ENCODE results near the gene SLC30A4.

The SLC30A4 gene

DNA sequence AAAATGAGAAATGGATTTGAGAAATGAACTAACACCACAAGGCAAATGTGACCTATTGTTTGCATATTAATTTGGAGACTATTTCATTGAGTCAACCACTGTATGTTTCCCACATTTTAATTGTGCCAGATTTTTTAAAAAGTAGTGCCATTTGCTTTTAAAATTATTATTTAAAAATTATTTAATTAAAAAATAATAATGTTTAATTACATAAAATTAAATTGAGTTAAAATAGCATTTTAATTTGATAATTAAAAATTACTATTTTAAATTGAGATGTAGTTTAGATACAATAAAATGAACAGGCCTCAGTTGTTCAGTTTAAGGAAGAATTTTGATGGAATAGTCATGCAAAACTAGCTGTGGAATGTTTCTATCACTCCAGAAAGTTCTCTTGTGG lies 81.5 kb downstream of the SLC30A4 start:
- ChIA-PET POLR2A (ENCODE audit: low non-redundant PET) (no interaction called here), CTCF (no interaction called here)
- H3K27ac ChIP-seq, result no peak overlapping the region
- TF ChIP-seq, protein P1, sequence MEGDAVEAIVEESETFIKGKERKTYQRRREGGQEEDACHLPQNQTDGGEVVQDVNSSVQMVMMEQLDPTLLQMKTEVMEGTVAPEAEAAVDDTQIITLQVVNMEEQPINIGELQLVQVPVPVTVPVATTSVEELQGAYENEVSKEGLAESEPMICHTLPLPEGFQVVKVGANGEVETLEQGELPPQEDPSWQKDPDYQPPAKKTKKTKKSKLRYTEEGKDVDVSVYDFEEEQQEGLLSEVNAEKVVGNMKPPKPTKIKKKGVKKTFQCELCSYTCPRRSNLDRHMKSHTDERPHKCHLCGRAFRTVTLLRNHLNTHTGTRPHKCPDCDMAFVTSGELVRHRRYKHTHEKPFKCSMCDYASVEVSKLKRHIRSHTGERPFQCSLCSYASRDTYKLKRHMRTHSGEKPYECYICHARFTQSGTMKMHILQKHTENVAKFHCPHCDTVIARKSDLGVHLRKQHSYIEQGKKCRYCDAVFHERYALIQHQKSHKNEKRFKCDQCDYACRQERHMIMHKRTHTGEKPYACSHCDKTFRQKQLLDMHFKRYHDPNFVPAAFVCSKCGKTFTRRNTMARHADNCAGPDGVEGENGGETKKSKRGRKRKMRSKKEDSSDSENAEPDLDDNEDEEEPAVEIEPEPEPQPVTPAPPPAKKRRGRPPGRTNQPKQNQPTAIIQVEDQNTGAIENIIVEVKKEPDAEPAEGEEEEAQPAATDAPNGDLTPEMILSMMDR (conservative IDR thresholded peaks at IDR 0.05; ENCODE audit: low read depth), result no peak
- no peak for DNase-seq (ENCODE audit: low spot score)

DNA sequence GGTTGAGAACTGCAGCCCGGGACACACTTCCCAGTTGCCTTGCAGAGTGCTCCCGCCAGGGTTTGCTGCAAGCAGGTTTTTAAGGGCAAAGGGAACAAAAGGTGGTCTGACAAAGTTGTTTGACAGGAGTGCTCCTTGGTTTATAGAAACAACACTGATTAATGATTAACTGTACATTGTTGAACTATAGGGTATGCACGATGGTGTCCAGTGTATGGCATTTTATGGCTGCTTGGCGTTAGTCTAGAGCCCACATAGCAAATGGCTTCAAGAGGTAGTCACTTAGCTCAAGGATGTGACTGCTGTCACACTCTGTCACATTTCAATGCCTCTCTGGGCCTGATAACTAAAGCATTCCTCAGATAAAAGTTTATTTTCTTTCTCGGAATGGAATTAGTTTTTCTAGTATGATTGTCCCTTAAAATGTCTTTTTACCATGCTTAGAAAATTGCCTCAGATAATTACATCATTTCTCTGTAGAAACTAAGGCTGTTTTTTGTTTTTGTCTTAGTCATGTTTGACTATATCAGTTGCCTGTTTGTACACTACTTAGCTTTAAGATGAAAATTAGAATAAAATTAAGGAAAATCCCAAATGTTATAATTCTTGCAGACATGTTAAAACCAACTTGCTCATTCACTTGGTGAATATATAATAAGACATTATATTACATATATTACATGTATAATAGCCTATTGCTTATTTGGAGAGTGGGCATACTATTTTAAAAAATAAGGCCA lies 82.9 kb downstream of the SLC30A4 start:
- no peak for DNase-seq (ENCODE audit: low spot score)
- no peak overlapping the region for H3K27ac ChIP-seq
- TF ChIP-seq, protein P1 (conservative IDR thresholded peaks at IDR 0.05; ENCODE audit: low read depth), result no peak
- ChIA-PET POLR2A (ENCODE audit: low non-redundant PET) (no interaction called here), CTCF (interaction anchor here (1.1 to 3.8 kb wide), 2 partner anchors 9 to 18 kb away, joined by 4 to 19 read pairs; no protein-coding TSS in a partner anchor)

DNA sequence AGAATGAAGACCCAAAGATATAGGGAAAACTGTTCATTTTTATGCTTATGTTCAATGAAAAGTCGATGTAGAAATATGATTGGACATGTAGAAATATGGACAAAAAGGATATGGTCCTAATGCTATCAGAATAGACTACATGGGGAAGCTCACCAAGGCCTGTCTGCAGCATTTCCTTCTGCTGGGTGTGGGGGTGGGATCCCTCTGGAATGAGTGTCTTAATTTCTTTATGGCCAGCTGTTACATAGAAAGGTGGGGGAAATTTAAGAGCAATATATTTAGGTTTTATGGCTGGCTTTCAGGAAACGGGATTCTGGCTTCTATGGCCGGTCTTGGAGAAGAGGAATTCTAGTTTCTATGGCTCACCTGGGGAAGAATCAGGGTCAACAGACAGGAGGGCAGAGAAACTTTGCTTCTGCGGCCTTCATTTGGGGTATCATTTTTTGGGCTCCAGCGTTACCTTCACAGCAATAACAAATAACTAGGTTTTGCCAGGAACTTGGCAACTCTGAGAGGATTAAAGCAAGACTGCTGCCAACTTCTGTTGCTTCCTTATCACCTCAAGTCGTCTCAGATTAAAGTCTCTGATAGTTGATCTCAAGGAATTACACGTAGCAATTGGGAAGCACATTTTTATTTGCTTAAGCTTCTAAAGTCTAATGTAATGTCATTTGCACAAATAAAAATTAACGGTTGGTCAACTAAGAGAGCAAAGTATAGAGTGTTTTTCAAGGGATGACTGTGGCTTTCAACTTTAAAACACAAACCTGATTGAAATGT lies 87.2 kb downstream of the SLC30A4 start:
- DNase-seq (ENCODE audit: low spot score), result no peak
- TF ChIP-seq, protein P1 (conservative IDR thresholded peaks at IDR 0.05; ENCODE audit: low read depth), result no peak
- CTCF ChIA-PET, result interaction anchor here (0.6 kb wide), 1 partner anchor 176 kb away, joined by 3 read pairs; no protein-coding TSS in a partner anchor
- POLR2A ChIA-PET (ENCODE audit: low non-redundant PET), result no interaction called here
- H3K27ac ChIP-seq, result no peak overlapping the region

DNA sequence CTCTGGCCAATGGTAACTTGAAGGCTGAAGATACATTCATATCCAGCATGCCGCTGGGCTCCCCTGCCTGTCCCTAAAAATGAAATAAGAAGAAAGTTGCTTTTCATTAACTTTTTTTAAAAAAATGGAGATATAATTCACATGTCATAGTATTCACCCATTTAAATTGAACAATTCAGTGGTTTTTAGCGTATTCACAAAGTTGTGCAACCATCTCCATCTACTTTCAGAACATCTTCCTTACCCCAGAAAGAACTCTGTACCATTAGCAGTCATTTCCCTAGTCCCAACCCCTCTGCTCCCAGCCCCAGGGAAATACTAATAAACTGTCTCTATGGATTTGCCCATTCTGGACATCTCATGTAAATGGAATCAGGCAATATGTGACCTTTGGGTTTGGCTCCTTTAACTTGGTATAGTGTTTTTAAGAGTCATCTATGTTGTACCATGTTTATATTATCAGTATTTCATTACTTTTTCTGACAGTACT lies 88.4 kb downstream of the SLC30A4 start:
- H3K27ac ChIP-seq, result no peak overlapping the region
- TF ChIP-seq, protein P1 (conservative IDR thresholded peaks at IDR 0.05; ENCODE audit: low read depth), result no peak
- DNase-seq (ENCODE audit: low spot score), result no peak
- CTCF ChIA-PET, result interaction anchor here (0.7 kb wide), 1 partner anchor 78 kb away, joined by 3 read pairs; no protein-coding TSS in a partner anchor
- POLR2A ChIA-PET (ENCODE audit: low non-redundant PET), result no interaction called here

DNA sequence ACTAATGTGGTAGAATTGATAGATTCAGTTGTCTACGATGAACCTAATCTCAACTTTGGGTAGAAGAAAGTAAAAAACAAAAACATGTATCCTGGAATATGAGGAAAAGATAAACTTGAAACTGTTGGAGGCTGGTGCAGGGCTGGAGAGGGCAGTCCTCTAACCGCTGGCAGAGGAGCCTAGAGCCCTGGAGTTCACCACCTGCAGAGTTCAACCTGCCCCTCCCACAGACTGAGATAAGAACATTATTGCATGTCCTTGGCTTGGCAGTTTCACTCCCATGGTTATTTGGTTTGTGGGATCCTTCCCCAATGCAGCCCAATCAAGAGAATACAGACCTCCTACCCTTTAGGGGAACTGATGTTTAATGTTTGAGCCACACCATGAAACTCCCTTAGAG lies 91.0 kb downstream of the SLC30A4 start:
- CTCF ChIA-PET, result interaction anchor here (0.6 to 4.8 kb wide), 5 partner anchors 12 to 326 kb away, joined by 3 to 72 read pairs (median 7); no protein-coding TSS in a partner anchor
- POLR2A ChIA-PET (ENCODE audit: low non-redundant PET), result no interaction called here
- TF ChIP-seq, protein P1 (conservative IDR thresholded peaks at IDR 0.05; ENCODE audit: low read depth), result no peak
- DNase-seq (ENCODE audit: low spot score), result no peak
- no peak overlapping the region for H3K27ac ChIP-seq
